HG03159 (cell line): ENCODE results near the gene PDXP.
"Not testable (repeated sequence)": the region's sequence is repeated elsewhere in the genome, so short reads cannot be mapped to it uniquely, and the experiment has no call there.

Experiments used
- ATAC-seq: cut with Tn5 transposase; IDR thresholded peaks from one replicate; pipeline ENCODE4 v1.9.1; 2021; ENCODE audit warnings: mild to moderate bottlenecking, moderate library complexity; ENCODE audit not compliant: unreplicated experiment

PDXP gene

GRCh38 chr22:37658133-37659065, at the start of gene PDXP:
TSS of gene PDXP (plus strand) at chr22:37658723. CDS start at chr22:37658783, 60 bp downstream.
- peak; percentile 78 for ATAC-seq

- no peak for ATAC-seq
Measured at GRCh38 chr22:37609240-37610152, 49.0 kb upstream of the PDXP start.

GRCh38 chr22:37610153-37610475, 48.4 kb upstream of the PDXP start:
- not testable (repeated sequence) for ATAC-seq

GRCh38 chr22:37610480-37611129, 47.9 kb upstream of the PDXP start:
- no peak for ATAC-seq

GRCh38 chr22:37611207-37611606, 47.3 kb upstream of the PDXP start:
- ATAC-seq = no peak

GRCh38 chr22:37616201-37617083, 42.1 kb upstream of the PDXP start:
- no peak for ATAC-seq

- ATAC-seq = no peak
Measured at GRCh38 chr22:37617431-37617830, 41.1 kb upstream of the PDXP start.

GRCh38 chr22:37618072-37618656, 40.4 kb upstream of the PDXP start:
- ATAC-seq = no peak

GRCh38 chr22:37618674-37619073, 39.8 kb upstream of the PDXP start:
- no peak for ATAC-seq

- ATAC-seq = no peak
Measured at GRCh38 chr22:37619991-37620390, 38.5 kb upstream of the PDXP start.

GRCh38 chr22:37621352-37621860, 37.1 kb upstream of the PDXP start:
- no peak for ATAC-seq

GRCh38 chr22:37623075-37624016, 35.2 kb upstream of the PDXP start:
- ATAC-seq = no peak

- ATAC-seq = no peak
Measured at GRCh38 chr22:37624017-37624365, 34.5 kb upstream of the PDXP start.

- ATAC-seq = no peak
Measured at GRCh38 chr22:37624876-37625275, 33.6 kb upstream of the PDXP start.

- ATAC-seq = no peak
Measured at GRCh38 chr22:37625737-37626136, 32.8 kb upstream of the PDXP start.

- no peak for ATAC-seq
Measured at GRCh38 chr22:37626144-37626543, 32.4 kb upstream of the PDXP start.

- ATAC-seq = no peak
Measured at GRCh38 chr22:37626556-37627075, 31.9 kb upstream of the PDXP start.

- ATAC-seq = no peak
Measured at GRCh38 chr22:37627121-37627520, 31.4 kb upstream of the PDXP start.
